Measurements from ENCODE around the gene TNMD. TPM values are rescaled to one million over a fixed set of nuclear protein-coding genes. Genes with fewer than 3 reads are reported as not detected.
"Not testable (repeated sequence)": the region's sequence is repeated elsewhere in the genome, so short reads cannot be mapped to it uniquely, and the experiment has no call there.

Gene TNMD
- not detected for total RNA-seq

GRCh38 chrX:100584611-100585010, at the start of gene TNMD:
TNMD (plus strand) TSS chrX:100584936; CDS start chrX:100585019, 83 bp downstream.
- no peak for DNase-seq

- DNase-seq = not testable (repeated sequence)
Observed at GRCh38 chrX:100565534-100565933, 19.2 kb upstream of the TNMD start.

GRCh38 chrX:100586747-100587146, 2.0 kb downstream of the TNMD start:
- no peak for DNase-seq

GRCh38 chrX:100587861-100588260, 3.1 kb downstream of the TNMD start:
- no peak for DNase-seq

- no peak for DNase-seq
Observed at GRCh38 chrX:100591256-100592051, 6.7 kb downstream of the TNMD start.

GRCh38 chrX:100593126-100593525, 8.4 kb downstream of the TNMD start:
- no peak for DNase-seq

- DNase-seq = no peak
Observed at GRCh38 chrX:100593581-100593980, 8.8 kb downstream of the TNMD start.

GRCh38 chrX:100596601-100597000, 11.9 kb downstream of the TNMD start:
- DNase-seq = no peak

- DNase-seq = no peak
Observed at GRCh38 chrX:100599456-100599855, 14.7 kb downstream of the TNMD start.

- DNase-seq = no peak
Observed at GRCh38 chrX:100600340-100600739, 15.6 kb downstream of the TNMD start.

- DNase-seq = no peak
Observed at GRCh38 chrX:100600758-100601157, 16.0 kb downstream of the TNMD start.

- no peak for DNase-seq
Observed at GRCh38 chrX:100606753-100607152, 22.0 kb downstream of the TNMD start.

- DNase-seq = no peak
Observed at GRCh38 chrX:100609591-100609990, 24.9 kb downstream of the TNMD start.

- DNase-seq = no peak
Observed at GRCh38 chrX:100611951-100612350, 27.2 kb downstream of the TNMD start.

GRCh38 chrX:100615005-100615404, 30.3 kb downstream of the TNMD start:
- DNase-seq = no peak

GRCh38 chrX:100623001-100623400, 38.3 kb downstream of the TNMD start:
- DNase-seq = no peak

GRCh38 chrX:100625985-100626491, 41.3 kb downstream of the TNMD start:
- DNase-seq = no peak

GRCh38 chrX:100635040-100635439, 50.3 kb downstream of the TNMD start:
- DNase-seq = no peak

GRCh38 chrX:100635989-100636320, 51.2 kb downstream of the TNMD start:
- no peak for DNase-seq

GRCh38 chrX:100636321-100636991, 51.7 kb downstream of the TNMD start, which contains the start of gene TSPAN6:
TSPAN6 (minus strand) TSS chrX:100636806; CDS start chrX:100636694, 112 bp downstream.
- peak; percentile 19 for DNase-seq

GRCh38 chrX:100642290-100642689, 57.6 kb downstream of the TNMD start:
- no peak for DNase-seq

- no peak for DNase-seq
Observed at GRCh38 chrX:100643212-100643611, 58.5 kb downstream of the TNMD start.
